GM19395 (cell line): ENCODE measurements around the gene NUAK2.

Experiments
- ATAC-seq: cut with Tn5 transposase; IDR thresholded peaks from one replicate; pipeline ENCODE4 v1.9.1; 2021; ENCODE audit warnings: mild to moderate bottlenecking, moderate library complexity; ENCODE audit not compliant: unreplicated experiment

The NUAK2 gene

GRCh38 chr1:205258719-205259118, 62.8 kb downstream of the NUAK2 start:
- no peak for ATAC-seq

- no peak for ATAC-seq
These were observed 63.3 kb downstream of the NUAK2 start for GRCh38 chr1:205258261-205258691.

- ATAC-seq = no peak
These were observed 63.8 kb downstream of the NUAK2 start for GRCh38 chr1:205257735-205258134.

GRCh38 chr1:205256951-205257625, 64.5 kb downstream of the NUAK2 start:
- ATAC-seq = no peak

GRCh38 chr1:205255941-205256780, 65.4 kb downstream of the NUAK2 start:
- no peak for ATAC-seq
